IMR-90 (cell line): ENCODE data around the gene MSI2.

ENCODE experiments used
- CTCF ChIP-seq: conservative IDR thresholded peaks from 2 replicates; pipeline ENCODE4 v1.5.1; 2012; ENCODE audit warnings: mild to moderate bottlenecking, low read depth, low read length, improper control_type of control experiment
- FOS ChIP-seq: fragments of 150-350 bp; IDR thresholded peaks from 2 replicates; pipeline ENCODE4 v1.6.1; 2016; ENCODE audit warnings: low read depth, low read length
- MAZ ChIP-seq: IDR thresholded peaks from 2 replicates; pipeline ENCODE4 v1.6.1; 2012; ENCODE audit warnings: low read depth, mild to moderate bottlenecking, low read length, improper control_type of control experiment, moderate library complexity, borderline replicate concordance
- MXI1 ChIP-seq: IDR thresholded peaks from 2 replicates; pipeline ENCODE4 v1.6.1; 2012; ENCODE audit warnings: low read depth, mild to moderate bottlenecking, low read length, moderate library complexity, borderline replicate concordance
- RFX5 ChIP-seq: IDR thresholded peaks from 2 replicates; pipeline ENCODE4 v1.8.0; 2012; ENCODE audit warnings: low read depth, mild to moderate bottlenecking, low read length, moderate library complexity

GRCh38 chr17:57601143-57601735 lies 344.9 kb downstream of the MSI2 start:
- no peak for TF ChIP-seq CTCF
- TF ChIP-seq MXI1 = no peak
- no peak for TF ChIP-seq FOS
- no peak for TF ChIP-seq MAZ
- no peak for TF ChIP-seq RFX5
